Measurements from ENCODE around the gene ZNF579.

Gene ZNF579

GRCh38 chr19:55580628-55581144 lies at the start of gene ZNF579:
Gene ZNF579, minus strand, starts transcription at chr19:55580848. Its CDS starts 1,209 bp downstream, at chr19:55579639.
- DNase-seq (ENCODE audit: low read depth, low spot score) = peak; percentile 30

GRCh38 chr19:55626350-55626749 lies 45.7 kb upstream of the ZNF579 start:
- DNase-seq (ENCODE audit: low read depth, low spot score) = no peak

GRCh38 chr19:55625004-55625326 lies 44.3 kb upstream of the ZNF579 start:
- no peak for DNase-seq (ENCODE audit: low read depth, low spot score)

- DNase-seq (ENCODE audit: low read depth, low spot score) = peak; percentile 68
These were observed 43.7 kb upstream of the ZNF579 start, which contains the start of gene ZNF784 for GRCh38 chr19:55624109-55625003. Gene ZNF784, minus strand, starts transcription at chr19:55624566. Its CDS starts 5 bp downstream, at chr19:55624561.

- no peak for DNase-seq (ENCODE audit: low read depth, low spot score)
These were observed 42.9 kb upstream of the ZNF579 start for GRCh38 chr19:55623561-55623960.

- no peak for DNase-seq (ENCODE audit: low read depth, low spot score)
These were observed 42.5 kb upstream of the ZNF579 start for GRCh38 chr19:55623130-55623529.

- DNase-seq (ENCODE audit: low read depth, low spot score) = no peak
These were observed 41.8 kb upstream of the ZNF579 start for GRCh38 chr19:55622242-55622969.

- DNase-seq (ENCODE audit: low read depth, low spot score) = no peak
These were observed 41.1 kb upstream of the ZNF579 start for GRCh38 chr19:55621673-55622231.

GRCh38 chr19:55621205-55621672 lies 40.6 kb upstream of the ZNF579 start:
- no peak for DNase-seq (ENCODE audit: low read depth, low spot score)

- DNase-seq (ENCODE audit: low read depth, low spot score) = no peak
These were observed 40.0 kb upstream of the ZNF579 start for GRCh38 chr19:55620410-55621204.

GRCh38 chr19:55619286-55619685 lies 38.6 kb upstream of the ZNF579 start:
- no peak for DNase-seq (ENCODE audit: low read depth, low spot score)

GRCh38 chr19:55618426-55618825 lies 37.8 kb upstream of the ZNF579 start:
- DNase-seq (ENCODE audit: low read depth, low spot score) = no peak

GRCh38 chr19:55617426-55617825 lies 36.8 kb upstream of the ZNF579 start:
- no peak for DNase-seq (ENCODE audit: low read depth, low spot score)

- no peak for DNase-seq (ENCODE audit: low read depth, low spot score)
These were observed 35.8 kb upstream of the ZNF579 start for GRCh38 chr19:55616395-55616875.

GRCh38 chr19:55615543-55616394 lies 35.1 kb upstream of the ZNF579 start:
- DNase-seq (ENCODE audit: low read depth, low spot score) = no peak

GRCh38 chr19:55614711-55615542 lies 34.3 kb upstream of the ZNF579 start:
- DNase-seq (ENCODE audit: low read depth, low spot score) = no peak

- DNase-seq (ENCODE audit: low read depth, low spot score) = no peak
These were observed 33.5 kb upstream of the ZNF579 start for GRCh38 chr19:55613930-55614710.

- no peak for DNase-seq (ENCODE audit: low read depth, low spot score)
These were observed 32.7 kb upstream of the ZNF579 start for GRCh38 chr19:55613396-55613795.

Data from brain pericyte (primary cell).